ENCODE measurements around the gene PRKCA.

Gene PRKCA

GRCh38 chr17:66858226-66859083, 556.0 kb downstream of the PRKCA start:
- no peak for DNase-seq

- no peak for DNase-seq
Observed at GRCh38 chr17:66859353-66859752, 556.9 kb downstream of the PRKCA start.

GRCh38 chr17:66860204-66860603, 557.8 kb downstream of the PRKCA start:
- no peak for DNase-seq

Measured in EL (cell line).